Spleen (tissue), 11 donors: ENCODE data around the gene THRSP. TPM values are rescaled to one million over a fixed set of nuclear protein-coding genes. Genes with fewer than 3 reads are reported as not detected.
"Not testable (repeated sequence)": the region's sequence is repeated elsewhere in the genome, so short reads cannot be mapped to it uniquely, and the experiment has no call there.

Experiments used
- DNase-seq: peaks from one replicate; pipeline ENCODE4 v3.0.0-alpha.2; 2020
- H3K27ac ChIP-seq, 8 donors: fragments of 200-600 bp; sonication (generic) in 7 of 8; 1 replicate in 4 of 8; 2 replicates in 4 of 8; pipeline versions ENCODE4 v1.5.0 to v1.8.0; 2016 to 2021; ENCODE audit warnings: inconsistent platforms in 4 of 8, mild to moderate bottlenecking in 4 of 8, moderate library complexity in 1 of 8
- H3K27me3 ChIP-seq, 7 donors: fragments of 200-600 bp; sonication (generic) in 6 of 7; replicated peaks in 1 of 7; 1 replicate in 4 of 7; 2 replicates in 3 of 7; pipeline versions ENCODE4 v1.5.0 to v1.8.0; 2016 to 2021; ENCODE audit warnings: inconsistent platforms in 3 of 7, mild to moderate bottlenecking in 1 of 7
- H3K36me3 ChIP-seq, 6 donors: fragments of 200-600 bp; sonication (generic) in 5 of 6; 1 replicate in 4 of 6; 2 replicates in 2 of 6; pipeline versions ENCODE4 v1.5.0 to v1.8.0; 2016 to 2021; ENCODE audit warnings: inconsistent platforms in 2 of 6
- H3K4me1 ChIP-seq, 6 donors: fragments of 200-600 bp; sonication (generic) in 5 of 6; 1 replicate in 3 of 6; 2 replicates in 3 of 6; pipeline versions ENCODE4 v1.5.0 to v1.8.0; 2016 to 2021; ENCODE audit warnings: inconsistent platforms in 3 of 6
- H3K4me3 ChIP-seq, 8 donors: fragments of 200-600 bp; sonication (generic) in 7 of 8; 1 replicate in 4 of 8; 2 replicates in 4 of 8; pipeline versions ENCODE4 v1.5.0 to v1.8.0; 2016 to 2021; ENCODE audit warnings: inconsistent platforms in 4 of 8, mild to moderate bottlenecking in 4 of 8, moderate library complexity in 2 of 8
- H3K9me3 ChIP-seq, 8 donors: fragments of 200-600 bp; sonication (generic) in 7 of 8; 1 replicate in 4 of 8; 2 replicates in 4 of 8; pipeline versions ENCODE4 v1.5.0 to v1.8.0; 2016 to 2021; ENCODE audit warnings: inconsistent platforms in 4 of 8
- CTCF ChIP-seq, 11 experiments: fragments of 200-600 bp in 7 of 11; fragments of 450-650 bp in 4 of 11; sonication (generic) in 4 of 11; IDR thresholded peaks in 8 of 11; conservative IDR thresholded peaks in 3 of 11; 1 replicate in 7 of 11; 2 replicates in 4 of 11; pipeline versions ENCODE4 v1.4.0 to v1.8.0; 2016 to 2021; ENCODE audit warnings: antibody characterized with exemption in 11 of 11, inconsistent platforms in 4 of 11, mild to moderate bottlenecking in 1 of 11
- POLR2A ChIP-seq, 3 donors: fragments of 450-650 bp; IDR thresholded peaks; one replicate each; pipeline ENCODE4 v1.5.1; 2017; ENCODE audit warnings: antibody characterized with exemption in 3 of 3, mild to moderate bottlenecking in 1 of 3
- POLR2AphosphoS5 ChIP-seq, 3 donors: sonication (generic); formaldehyde crosslinking; IDR thresholded peaks; one replicate each; pipeline ENCODE4 v1.5.1; 2017; ENCODE audit warnings: antibody characterized with exemption in 3 of 3
- WGBS, 5 donors: extraction: QIAGEN DNeasy Blood & Tissue Kit in 3 of 5; methylation state at CpG; one replicate each; pipeline versions ENCODE4 v1.1.5 to v1.1.7; 2013 to 2018; 5-methylcytosine and 5-hydroxymethylcytosine counted together
- intact Hi-C: fragments of 100-400 bp; cut with DNase I; formaldehyde crosslinking; loops from one replicate; pipeline ENCODE4 v1.15.0; 2023; ENCODE audit warnings: low total_unique reads
- polyA plus RNA-seq, 3 donors: library from polyadenylated mRNA; stranded (reverse); fragments of 200-250 nt; gene quantifications; one replicate each; pipeline ENCODE4 v1.2.1, GENCODE V29; 2013
- total RNA-seq, 7 donors: library from RNA; depleted of rRNA in 3 of 7; stranded (reverse); fragments of >200 nt in 3 of 7; fragmentation: NEBNext Ultra II Directional in 4 of 7; extraction: Animal tissue kit (Norgen Biotek cat#: 25700) in 4 of 7; gene quantifications; one replicate each; pipeline versions ENCODE4 v1.1.0 to v1.2.1, GENCODE V29; 2016 to 2021
- donor health status: healthy with polysubstance abuse.
- donor health status: DM: no; HTN: no; CAD: no; lungs with moderate emphysema.
- donor health status: DM: no; HTN: no; CAD: no.
- donor health status: Bipolar disorder and iron deficiency.
- donor health status: healthy.
- donor health status: DM: no; HTN: no; CAD: no.
- donor health status: DM: yes; HTN: yes; CAD: no.

Gene THRSP
- total and polyA plus RNA-seq, 10 donors: 0.13 to 0.29 TPM; not detected in 8

- no peak for DNase-seq
- H3K9me3 ChIP-seq: no peaks in the 10 kb centered on the region
- H3K4me3 ChIP-seq: no peak overlapping the region
- WGBS, 5 donors: 47 to 86% (median 76%) methylated on average over 4 of the region's 4 CpGs
- H3K27me3 ChIP-seq: no peaks in the 10 kb centered on the region
- intact Hi-C loops: no loop called here
- no peak for TF ChIP-seq CTCF (IDR thresholded peaks at IDR 0.05 in 8 of 11, conservative IDR thresholded peaks at IDR 0.05 in 3 of 11)
- no peak for TF ChIP-seq POLR2AphosphoS5 (IDR thresholded peaks at IDR 0.05)
- TF ChIP-seq POLR2A (IDR thresholded peaks at IDR 0.05): no peak
- peaks cover 5 to 26% (median 17%) of the 10 kb centered on the region in 6 donors for H3K4me1 ChIP-seq
- no peak overlapping the region for H3K27ac ChIP-seq
- no peaks in the 10 kb centered on the region for H3K36me3 ChIP-seq
Observed at GRCh38 chr11:78083021-78083420, 19.4 kb downstream of the THRSP start.

- WGBS, 5 donors: 83 to 95% (median 90%) methylated on average over 8 of the region's 8 CpGs
- H3K9me3 ChIP-seq, H3K27ac ChIP-seq, H3K36me3 ChIP-seq, H3K4me3 ChIP-seq, H3K27me3 ChIP-seq, DNase-seq, intact Hi-C loops: not testable (repeated sequence)
- peaks cover 0 to 14% (median 6%) of the 10 kb centered on the region in 6 donors for H3K4me1 ChIP-seq
Observed at GRCh38 chr11:78084506-78084905, 20.8 kb downstream of the THRSP start.

GRCh38 chr11:78085972-78086371 is 22.3 kb downstream of the THRSP start:
- WGBS, 5 donors: 67 to 90% (median 82%) methylated on average over 3 of the region's 3 CpGs
- TF ChIP-seq POLR2A (IDR thresholded peaks at IDR 0.05) (no peak), CTCF (IDR thresholded peaks at IDR 0.05 in 8 of 11, conservative IDR thresholded peaks at IDR 0.05 in 3 of 11) (no peak), POLR2AphosphoS5 (IDR thresholded peaks at IDR 0.05) (no peak)
- no peak for DNase-seq
- intact Hi-C loops: no loop called here
- no peak overlapping the region for H3K27ac ChIP-seq
- no peak overlapping the region for H3K4me3 ChIP-seq
- peaks cover 0 to 1% (median 0%) of the 10 kb centered on the region in 6 donors for H3K4me1 ChIP-seq
- H3K9me3 ChIP-seq: no peaks in the 10 kb centered on the region
- H3K27me3 ChIP-seq: no peaks in the 10 kb centered on the region
- H3K36me3 ChIP-seq: no peaks in the 10 kb centered on the region

- H3K27me3 ChIP-seq, H3K4me1 ChIP-seq, H3K4me3 ChIP-seq, H3K9me3 ChIP-seq, H3K27ac ChIP-seq, DNase-seq, H3K36me3 ChIP-seq, intact Hi-C loops: not testable (repeated sequence)
- 84 to 95% (median 92%) methylated on average over 6 of the region's 6 CpGs for WGBS, 5 donors
Observed at GRCh38 chr11:78086521-78087074, 22.9 kb downstream of the THRSP start.

- intact Hi-C loops: no loop called here
- H3K27ac ChIP-seq: no peak overlapping the region
- H3K9me3 ChIP-seq: no peaks in the 10 kb centered on the region
- H3K4me1 ChIP-seq: no peaks in the 10 kb centered on the region
- no peak overlapping the region for H3K4me3 ChIP-seq
- TF ChIP-seq POLR2AphosphoS5 (IDR thresholded peaks at IDR 0.05): no peak
- TF ChIP-seq POLR2A (IDR thresholded peaks at IDR 0.05): no peak
- no peak for TF ChIP-seq CTCF (IDR thresholded peaks at IDR 0.05 in 8 of 11, conservative IDR thresholded peaks at IDR 0.05 in 3 of 11)
- WGBS, 5 donors: 66 to 95% (median 73%) methylated on average over 2 of the region's 2 CpGs
- no peak for DNase-seq
- peaks cover 0 to 40% (median 10%) of the 10 kb centered on the region in 6 donors for H3K36me3 ChIP-seq
- H3K27me3 ChIP-seq: no peaks in the 10 kb centered on the region
Observed at GRCh38 chr11:78094250-78094649, 30.6 kb downstream of the THRSP start.
